T-helper 2 cell (primary cell): Measurements from ENCODE around the gene CLTCL1.
"Not testable (repeated sequence)": the region's sequence is repeated elsewhere in the genome, so short reads cannot be mapped to it uniquely, and the experiment has no call there.

Source experiments
- DNase-seq, 5 experiments: peaks; one replicate each; pipeline versions ENCODE4 v3.0.0 to v3.0.0-alpha.2; 2012 to 2022
- total RNA-seq, 2 donors: gene quantifications; one replicate each; lab custom pipeline; 2026; lab: John Stamatoyannopoulos, UW

The CLTCL1 gene
- total RNA-seq, result 0.62 to 1.3 reads per million in 2 donors

- peak; percentile 45 to 80 (median 62) for DNase-seq
These were observed at the start of gene CLTCL1 for GRCh38 chr22:19291580-19292457. Gene CLTCL1, minus strand, starts transcription at chr22:19291719. Its CDS starts 78 bp downstream, at chr22:19291641.

GRCh38 chr22:19337137-19337536 lies 45.6 kb upstream of the CLTCL1 start:
- no peak for DNase-seq

- no peak for DNase-seq
These were observed 44.9 kb upstream of the CLTCL1 start for GRCh38 chr22:19336133-19337075.

- DNase-seq, result no peak
These were observed 40.5 kb upstream of the CLTCL1 start for GRCh38 chr22:19331975-19332374.

- DNase-seq, result no peak
These were observed 40.0 kb upstream of the CLTCL1 start for GRCh38 chr22:19331474-19331873.

- DNase-seq, result no peak
These were observed 39.4 kb upstream of the CLTCL1 start for GRCh38 chr22:19330865-19331418.

GRCh38 chr22:19330205-19330604 lies 38.7 kb upstream of the CLTCL1 start:
- DNase-seq, result not testable (repeated sequence)

GRCh38 chr22:19329454-19329853 lies 37.9 kb upstream of the CLTCL1 start:
- DNase-seq, result no peak

GRCh38 chr22:19325296-19325948 lies 33.9 kb upstream of the CLTCL1 start:
- no peak for DNase-seq

GRCh38 chr22:19323420-19323819 lies 31.9 kb upstream of the CLTCL1 start:
- DNase-seq, result not testable (repeated sequence)

GRCh38 chr22:19321757-19322156 lies 30.2 kb upstream of the CLTCL1 start:
- DNase-seq, result no peak

- not testable (repeated sequence) for DNase-seq
These were observed 28.6 kb upstream of the CLTCL1 start for GRCh38 chr22:19320136-19320535.

GRCh38 chr22:19319281-19319680 lies 27.8 kb upstream of the CLTCL1 start:
- no peak for DNase-seq

- DNase-seq, result no peak
These were observed 26.3 kb upstream of the CLTCL1 start for GRCh38 chr22:19317865-19318264.

- DNase-seq, result no peak
These were observed 16.4 kb upstream of the CLTCL1 start for GRCh38 chr22:19307872-19308271.

- not testable (repeated sequence) for DNase-seq
These were observed 15.0 kb upstream of the CLTCL1 start for GRCh38 chr22:19306535-19306934.

- no peak for DNase-seq
These were observed 13.0 kb upstream of the CLTCL1 start for GRCh38 chr22:19304547-19304946.

- no peak for DNase-seq
These were observed 12.3 kb upstream of the CLTCL1 start for GRCh38 chr22:19303785-19304184.

GRCh38 chr22:19295733-19296132 lies 4.2 kb upstream of the CLTCL1 start:
- no peak for DNase-seq

GRCh38 chr22:19292458-19293230 lies 1.1 kb upstream of the CLTCL1 start:
- DNase-seq, result no peak

- peak in 2 of 5 experiments; percentile 14 to 18 for DNase-seq
These were observed 320 bp downstream of the CLTCL1 start for GRCh38 chr22:19291218-19291579.
